Natural killer cell treated with Interleukin-12 subunit alpha and Interleukin-12 subunit beta and Interleukin-15 and Interleukin-18, amount 100 ng/mL, for 72 hours (primary cell): ENCODE results near the gene ANO10. TPM values are rescaled to one million over a fixed set of nuclear protein-coding genes. Genes with fewer than 3 reads are reported as not detected.

Source experiments
- total RNA-seq, 2 donors: library from RNA; stranded (reverse); gene quantifications; one replicate each; pipeline ENCODE4 v1.2.3, GENCODE V29; 2022

ANO10 gene
- total RNA-seq, 2 donors from 2014 or later = 11.8 to 15.4 TPM

Other genes starting within 250 kb of the ANO10 start
- 10 to 100 TPM; 28.6 to 48.5 TPM for gene ABHD5, start 68.9 kb upstream of the ANO10 start, total RNA-seq